LNCaP clone FGC (cell line): Measurements from ENCODE around the gene FAM3A.
A peak's percentile ranks its signal among the peaks of the same experiment; 100 is the strongest.

Source experiments
- DNase-seq: peaks from one replicate; pipeline ENCODE4 v3.0.0-alpha.2; 2011; ENCODE audit warnings: low read depth
- H3K4me3 ChIP-seq: 2 replicates; pipeline ENCODE4 v1.5.1; 2011; ENCODE audit warnings: mild to moderate bottlenecking, low read depth, low read length, control low read depth
- CTCF ChIP-seq: IDR thresholded peaks from 2 replicates; pipeline ENCODE4 v1.5.1; 2012; ENCODE audit warnings: mild to moderate bottlenecking; ENCODE audit not compliant: control insufficient read depth, insufficient read depth; ENCODE audit errors: extremely low read depth

The FAM3A gene

DNA sequence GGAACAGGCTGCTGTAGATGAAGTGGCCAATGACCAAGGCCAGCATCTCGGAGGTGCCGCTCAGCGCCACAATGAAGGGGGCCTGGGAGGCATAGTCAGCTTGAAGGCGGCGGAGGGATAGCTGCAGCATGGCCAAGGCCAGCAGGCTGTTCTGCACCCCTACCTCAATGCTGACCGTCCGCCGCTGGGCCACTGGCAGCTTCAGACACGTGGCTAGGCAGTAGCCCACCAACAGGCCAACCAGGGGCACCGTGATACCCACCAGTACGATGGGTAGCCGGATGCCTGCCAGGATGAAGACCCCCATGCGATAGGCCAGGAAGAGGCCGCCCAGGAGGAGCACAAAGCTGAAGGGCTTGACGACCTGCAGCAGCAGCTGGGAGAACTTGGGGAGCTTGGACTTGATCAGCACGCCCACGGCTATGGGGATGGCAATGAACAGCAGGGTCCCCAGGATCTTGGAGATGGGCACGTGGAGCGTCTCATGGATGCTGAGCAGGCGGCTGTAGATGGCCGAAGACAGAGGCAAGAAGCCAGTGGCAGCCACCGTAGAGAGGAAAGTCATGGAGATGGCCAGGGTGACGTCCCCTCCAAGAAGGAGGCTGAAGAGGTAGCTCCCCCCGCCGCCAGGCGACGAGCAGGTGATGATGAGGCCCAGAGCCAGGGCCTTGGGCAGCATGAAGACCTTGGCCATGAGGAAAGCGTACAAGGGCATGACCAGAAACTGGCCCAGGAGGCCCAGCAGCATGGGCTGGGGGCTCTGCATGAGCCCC is 28.3 kb downstream of the FAM3A start:
- no peak for TF ChIP-seq CTCF
- no peak for DNase-seq
- no peak overlapping the region for H3K4me3 ChIP-seq

GRCh38 chrX:154486396-154487207 is 29.4 kb downstream of the FAM3A start, which contains the start of gene UBL4A:
Gene UBL4A (minus strand): TSS chrX:154486615. CDS start chrX:154486584, 31 bp downstream.
- no peak for TF ChIP-seq CTCF
- DNase-seq, result no peak
- H3K4me3 ChIP-seq, result peak within 1 kb of the TSS; percentile 63

DNA sequence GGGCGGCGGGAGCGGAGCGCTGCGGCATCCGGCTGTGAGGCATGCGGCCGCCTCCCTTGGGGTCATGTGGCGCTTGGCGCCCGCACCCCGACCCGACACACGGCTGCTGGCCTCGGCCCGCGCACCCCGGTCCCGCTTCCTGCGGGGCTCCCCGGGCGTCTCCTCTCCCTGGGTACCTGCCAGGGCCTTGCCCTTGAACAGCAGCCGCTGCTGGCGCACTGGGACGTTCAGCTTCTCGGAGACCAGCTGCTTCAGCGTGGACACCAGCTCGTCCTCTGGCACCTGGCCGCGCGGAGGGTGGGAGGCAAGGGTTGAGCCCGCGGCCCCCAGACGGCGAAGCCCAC is 30.0 kb downstream of the FAM3A start:
- DNase-seq, result no peak
- no peak for TF ChIP-seq CTCF
- peak overlapping the region; percentile 63 for H3K4me3 ChIP-seq

DNA sequence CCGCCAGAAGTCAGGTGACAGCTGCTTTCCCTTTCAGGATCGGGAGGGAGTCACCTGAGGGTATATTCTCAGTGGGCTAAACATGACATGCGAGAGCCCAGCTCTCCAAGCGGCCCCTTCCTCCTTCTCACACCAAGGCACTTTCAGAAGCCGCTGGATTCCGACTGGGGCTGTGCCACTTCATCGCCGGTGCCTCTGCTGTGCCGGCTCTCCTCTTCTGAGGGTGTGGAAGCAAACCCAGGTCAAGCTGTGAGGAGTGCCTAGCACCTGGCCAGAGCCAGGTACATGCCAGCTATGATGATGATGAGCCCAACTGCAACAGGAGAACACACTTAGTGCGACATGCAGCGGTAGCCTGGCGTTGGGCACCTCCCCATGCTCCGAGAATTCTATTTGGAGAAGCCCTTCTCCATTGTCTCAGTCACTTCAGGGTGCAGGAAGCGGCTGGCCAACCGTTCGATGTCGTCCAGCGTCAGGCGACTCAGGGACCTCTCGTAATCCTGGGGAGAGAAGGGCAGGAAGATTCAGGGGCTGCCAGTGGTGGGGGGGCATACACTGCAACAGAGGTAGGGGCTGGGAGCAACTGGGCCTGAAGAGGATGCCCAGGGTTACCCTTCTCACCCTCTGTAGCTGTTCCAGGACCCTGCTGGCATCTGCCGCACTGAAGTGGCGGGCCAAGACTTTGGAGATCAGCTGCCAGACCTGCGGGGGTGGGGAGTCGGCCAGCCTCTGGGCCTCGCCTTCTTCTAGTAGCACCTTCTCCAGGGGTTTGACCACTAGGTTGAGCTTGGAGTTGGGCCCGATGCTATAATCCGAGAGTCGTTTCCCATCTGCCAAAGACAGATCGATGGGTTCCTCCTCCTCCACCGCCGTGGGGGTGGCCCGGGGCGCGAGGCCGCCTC is 30.6 kb downstream of the FAM3A start:
- peak overlapping the region; percentile 63 for H3K4me3 ChIP-seq
- no peak for DNase-seq
- TF ChIP-seq CTCF, result no peak

- TF ChIP-seq CTCF, result no peak
- H3K4me3 ChIP-seq, result no peak overlapping the region
- no peak for DNase-seq
These were observed 31.5 kb downstream of the FAM3A start for GRCh38 chrX:154484255-154485149.

DNA sequence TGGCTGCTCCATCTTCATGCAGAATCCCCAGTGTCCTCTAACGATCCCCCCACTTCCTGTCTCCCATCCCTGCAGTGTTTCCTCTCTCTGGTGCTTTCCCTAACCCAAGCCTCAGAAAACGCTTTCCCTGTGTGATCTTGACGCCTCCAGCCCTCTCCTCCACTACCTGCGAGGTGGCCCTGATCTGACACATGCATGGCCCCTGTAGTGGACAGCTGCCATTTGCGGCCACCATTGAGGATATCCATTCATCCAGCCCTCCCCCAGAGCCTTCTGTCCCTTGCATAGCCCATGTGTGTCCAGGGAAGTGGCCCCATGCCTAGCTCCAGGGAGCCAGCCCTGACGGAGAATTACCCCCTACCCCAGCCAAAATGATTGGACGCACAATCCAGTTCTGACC is 32.7 kb downstream of the FAM3A start:
- no peak for DNase-seq
- H3K4me3 ChIP-seq, result no peak overlapping the region
- no peak for TF ChIP-seq CTCF
